Loucy (cell line): Measurements from ENCODE around the gene TMOD1.
A peak's percentile ranks its signal among the peaks of the same experiment; 100 is the strongest.

ENCODE experiments used
- H2AFZ ChIP-seq: fragments of 200-600 bp; sonication (generic); 2 replicates; pipeline ENCODE4 v1.6.0; 2016; ENCODE audit warnings: antibody characterized with exemption, mild to moderate bottlenecking, low read length, moderate library complexity
- H3F3A ChIP-seq: fragments of 200-600 bp; 2 replicates; pipeline ENCODE4 v1.6.0; 2016; ENCODE audit warnings: antibody characterized with exemption, low read depth, mild to moderate bottlenecking
- H3K27me3 ChIP-seq: fragments of 200-600 bp; sonication (generic); 2 replicates; pipeline ENCODE4 v1.6.1; 2014; ENCODE audit warnings: low read length, mild to moderate bottlenecking; ENCODE audit not compliant: insufficient read depth, poor library complexity, severe bottlenecking
- H3K36me3 ChIP-seq: fragments of 200-600 bp; sonication (generic); 2 replicates; pipeline ENCODE4 v1.6.1; 2016; ENCODE audit warnings: low read length; ENCODE audit not compliant: insufficient read depth
- H3K4me1 ChIP-seq: fragments of 200-600 bp; sonication (generic); 2 replicates; pipeline ENCODE4 v1.5.1; 2014; ENCODE audit warnings: low read length, mild to moderate bottlenecking; ENCODE audit not compliant: insufficient read depth, poor library complexity, severe bottlenecking
- H3K4me2 ChIP-seq: fragments of 200-600 bp; sonication (generic); 2 replicates; pipeline ENCODE4 v1.6.0; 2014; ENCODE audit warnings: antibody characterized with exemption, low read length, low read depth, mild to moderate bottlenecking; ENCODE audit not compliant: poor library complexity, severe bottlenecking
- H3K4me3 ChIP-seq: fragments of 200-600 bp; sonication (generic); 2 replicates; pipeline ENCODE4 v1.5.1; 2014; ENCODE audit warnings: low read length, mild to moderate bottlenecking, mixed read lengths; ENCODE audit not compliant: poor library complexity, severe bottlenecking
- H3K79me2 ChIP-seq: fragments of 200-600 bp; sonication (generic); 2 replicates; pipeline ENCODE4 v1.6.1; 2014; ENCODE audit warnings: low read length; ENCODE audit not compliant: insufficient read depth
- H3K9ac ChIP-seq: fragments of 200-600 bp; sonication (generic); 2 replicates; pipeline ENCODE4 v1.6.0; 2014; ENCODE audit warnings: mild to moderate bottlenecking, low read depth, low read length, moderate library complexity; ENCODE audit not compliant: poor library complexity, severe bottlenecking
- H3K9me2 ChIP-seq: fragments of 200-600 bp; sonication (generic); replicated peaks from 2 replicates; pipeline ENCODE4 v1.6.1; 2016; ENCODE audit warnings: low read depth, low read length, mixed read lengths
- H3K9me3 ChIP-seq: fragments of 200-600 bp; sonication (generic); 2 replicates; pipeline ENCODE4 v1.6.1; 2014; ENCODE audit warnings: mild to moderate bottlenecking, antibody characterized with exemption, low read length, low read depth; ENCODE audit not compliant: insufficient read depth
- H4K20me1 ChIP-seq: fragments of 200-600 bp; sonication (generic); 2 replicates; pipeline ENCODE4 v1.6.0; 2014; ENCODE audit warnings: antibody characterized with exemption, low read length, mild to moderate bottlenecking; ENCODE audit not compliant: insufficient read depth, poor library complexity, severe bottlenecking
- EZH2phosphoT487 ChIP-seq: fragments of 200-600 bp; IDR thresholded peaks from 2 replicates; pipeline ENCODE4 v1.6.1; 2018; ENCODE audit warnings: antibody characterized with exemption, mild to moderate bottlenecking, moderate library complexity, borderline replicate concordance
- TF ChIP-seq, protein P1 (sequence below): fragments of 200-600 bp; sonication (generic); conservative IDR thresholded peaks from 2 replicates; pipeline ENCODE4 v1.5.1; 2014; ENCODE audit warnings: mild to moderate bottlenecking, antibody characterized with exemption, low read length

Gene TMOD1

DNA sequence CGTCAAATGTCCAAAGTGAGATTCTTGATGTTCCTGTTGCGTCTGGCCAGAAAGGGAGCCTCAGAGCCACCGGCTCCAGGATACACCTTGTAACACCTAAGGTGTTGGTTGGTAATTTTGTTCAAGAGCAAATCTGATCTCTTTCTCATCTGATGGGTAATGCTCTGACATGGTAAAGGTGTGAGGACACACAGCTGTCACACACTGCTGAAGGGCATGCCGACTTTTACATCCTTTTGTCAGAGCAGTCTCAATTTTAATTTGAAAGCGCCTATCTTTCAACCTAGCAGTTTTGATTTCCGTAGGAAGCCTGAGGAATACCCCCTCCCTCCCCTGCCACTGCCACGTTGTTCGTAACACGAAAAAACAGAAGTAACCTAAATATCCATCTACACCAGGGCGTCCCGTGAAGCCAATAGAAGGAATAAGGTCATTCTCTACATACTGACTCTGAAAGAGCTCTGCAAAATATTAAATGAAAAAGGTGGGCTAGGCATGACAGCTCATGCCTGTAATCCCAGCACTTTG lies 74.3 kb downstream of the TMOD1 start:
- Histone ChIP-seq H3K9me2 (no peaks in the 10 kb centered on the region), H4K20me1 (no peaks in the 10 kb centered on the region), H3K4me2 (peak overlapping the region; percentile 67), H3K4me1 (no peaks in the 10 kb centered on the region), H3K4me3 (peak overlapping the region; percentile 74), H3K27me3 (no peaks in the 10 kb centered on the region), H3K79me2 (no peaks in the 10 kb centered on the region), H3K9me3 (no peaks in the 10 kb centered on the region), H2AFZ (peak overlapping the region; percentile 85; the same call in 1 of the 2 replicates), H3K36me3 (no peaks in the 10 kb centered on the region), H3F3A (no peaks in the 10 kb centered on the region), H3K9ac (peak overlapping the region; percentile 61)
- TF ChIP-seq EZH2phosphoT487, result no peak
- TF ChIP-seq, protein P1, sequence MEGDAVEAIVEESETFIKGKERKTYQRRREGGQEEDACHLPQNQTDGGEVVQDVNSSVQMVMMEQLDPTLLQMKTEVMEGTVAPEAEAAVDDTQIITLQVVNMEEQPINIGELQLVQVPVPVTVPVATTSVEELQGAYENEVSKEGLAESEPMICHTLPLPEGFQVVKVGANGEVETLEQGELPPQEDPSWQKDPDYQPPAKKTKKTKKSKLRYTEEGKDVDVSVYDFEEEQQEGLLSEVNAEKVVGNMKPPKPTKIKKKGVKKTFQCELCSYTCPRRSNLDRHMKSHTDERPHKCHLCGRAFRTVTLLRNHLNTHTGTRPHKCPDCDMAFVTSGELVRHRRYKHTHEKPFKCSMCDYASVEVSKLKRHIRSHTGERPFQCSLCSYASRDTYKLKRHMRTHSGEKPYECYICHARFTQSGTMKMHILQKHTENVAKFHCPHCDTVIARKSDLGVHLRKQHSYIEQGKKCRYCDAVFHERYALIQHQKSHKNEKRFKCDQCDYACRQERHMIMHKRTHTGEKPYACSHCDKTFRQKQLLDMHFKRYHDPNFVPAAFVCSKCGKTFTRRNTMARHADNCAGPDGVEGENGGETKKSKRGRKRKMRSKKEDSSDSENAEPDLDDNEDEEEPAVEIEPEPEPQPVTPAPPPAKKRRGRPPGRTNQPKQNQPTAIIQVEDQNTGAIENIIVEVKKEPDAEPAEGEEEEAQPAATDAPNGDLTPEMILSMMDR, result no peak

DNA sequence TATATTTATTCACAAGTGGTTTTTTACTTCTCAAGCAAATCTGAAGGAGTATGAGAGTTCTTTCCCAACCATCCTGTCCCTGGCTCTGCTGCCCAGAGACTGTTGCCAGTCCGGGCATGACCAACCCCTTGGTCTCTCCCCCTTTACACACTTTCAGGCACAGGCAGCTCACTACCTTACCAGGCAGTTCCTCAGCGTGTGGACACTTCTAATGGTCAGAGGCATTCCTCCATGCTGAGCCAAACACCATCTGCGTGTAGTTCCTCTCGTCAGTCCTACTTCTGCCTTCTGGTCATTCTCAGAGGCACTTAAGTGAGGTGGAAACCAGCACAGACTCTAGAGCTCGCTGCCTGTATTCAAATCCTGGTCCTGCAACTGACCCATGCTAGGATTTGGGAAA lies 75.6 kb downstream of the TMOD1 start:
- no peaks in the 10 kb centered on the region for H3K9me2 ChIP-seq
- no peak overlapping the region for H3K4me2 ChIP-seq
- no peaks in the 10 kb centered on the region for H3K36me3 ChIP-seq
- H3K9me3 ChIP-seq, result no peaks in the 10 kb centered on the region
- no peaks in the 10 kb centered on the region for H3K4me1 ChIP-seq
- no peaks in the 10 kb centered on the region for H3K79me2 ChIP-seq
- no peak overlapping the region for H3K9ac ChIP-seq
- H3K4me3 ChIP-seq, result no peak overlapping the region
- no peak overlapping the region for H2AFZ ChIP-seq
- TF ChIP-seq, protein P1, result no peak
- TF ChIP-seq EZH2phosphoT487, result no peak
- H4K20me1 ChIP-seq, result no peaks in the 10 kb centered on the region
- no peaks in the 10 kb centered on the region for H3K27me3 ChIP-seq
- H3F3A ChIP-seq, result no peaks in the 10 kb centered on the region

DNA sequence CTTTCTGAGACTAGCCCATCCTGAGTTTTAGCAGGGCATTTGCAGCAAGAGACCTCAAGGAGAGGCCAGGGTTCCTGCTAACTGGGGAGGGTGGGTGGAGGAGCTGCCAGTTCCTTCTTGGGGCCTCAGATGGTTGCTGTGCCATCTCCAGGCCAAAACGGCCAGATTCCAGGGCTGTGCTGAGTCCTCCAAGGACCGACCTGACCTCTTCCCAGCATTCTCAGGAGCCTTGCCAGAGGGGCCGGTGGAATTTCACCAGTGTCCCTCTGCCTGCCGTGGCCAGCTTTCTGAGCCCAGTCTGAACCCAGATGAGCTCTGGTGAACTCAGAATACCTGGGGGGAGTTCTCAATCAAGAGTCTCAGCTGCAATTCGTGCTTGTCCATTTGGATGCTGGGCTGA lies 77.4 kb downstream of the TMOD1 start:
- Histone ChIP-seq H3K9ac (no peak overlapping the region), H2AFZ (no peak overlapping the region), H3K36me3 (no peaks in the 10 kb centered on the region), H3K27me3 (no peaks in the 10 kb centered on the region), H3K9me3 (no peaks in the 10 kb centered on the region), H3K4me1 (no peaks in the 10 kb centered on the region), H3F3A (no peaks in the 10 kb centered on the region), H3K79me2 (no peaks in the 10 kb centered on the region), H3K4me3 (no peak overlapping the region), H3K4me2 (no peak overlapping the region), H4K20me1 (no peaks in the 10 kb centered on the region), H3K9me2 (no peaks in the 10 kb centered on the region)
- TF ChIP-seq EZH2phosphoT487, result no peak
- TF ChIP-seq, protein P1, result no peak
